Glutamatergic neuron (in vitro differentiated cells): ENCODE measurements around the gene POLR3G. TPM values are rescaled to one million over a fixed set of nuclear protein-coding genes. Genes with fewer than 3 reads are reported as not detected.
A peak's percentile ranks its signal among the peaks of the same experiment; 100 is the strongest.

ENCODE experiments used
- DNase-seq: peaks from one replicate; pipeline ENCODE4 v3.0.0; 2022
- H3K27ac Mint-ChIP-seq: one replicate; pipeline ENCODE4 v1.8.0; 2020; ENCODE audit warnings: mild to moderate bottlenecking, mixed read lengths, inconsistent platforms; ENCODE audit not compliant: unreplicated experiment
- H3K27me3 Mint-ChIP-seq: one replicate; pipeline ENCODE4 v1.8.0; 2020; ENCODE audit warnings: mild to moderate bottlenecking, moderate library complexity, mixed read lengths, inconsistent platforms; ENCODE audit not compliant: unreplicated experiment
- H3K36me3 Mint-ChIP-seq: one replicate; pipeline ENCODE4 v1.8.0; 2020; ENCODE audit warnings: mild to moderate bottlenecking, mixed read lengths, inconsistent platforms; ENCODE audit not compliant: unreplicated experiment
- H3K4me1 Mint-ChIP-seq: one replicate; pipeline ENCODE4 v1.8.0; 2020; ENCODE audit warnings: mild to moderate bottlenecking, low read depth, mixed read lengths, inconsistent platforms; ENCODE audit not compliant: unreplicated experiment
- H3K4me3 Mint-ChIP-seq: one replicate; pipeline ENCODE4 v1.8.0; 2020; ENCODE audit warnings: mild to moderate bottlenecking, mixed read lengths, inconsistent platforms; ENCODE audit not compliant: unreplicated experiment
- H3K9me3 Mint-ChIP-seq: one replicate; pipeline ENCODE4 v1.8.0; 2020; ENCODE audit warnings: mild to moderate bottlenecking, moderate library complexity, mixed read lengths, inconsistent platforms; ENCODE audit not compliant: unreplicated experiment
- total RNA-seq: library from RNA; stranded (reverse); fragmentation: NEBNext Ultra II Directional; extraction: Animal tissue kit (Norgen Biotek cat#: 25700); gene quantifications from one replicate; pipeline ENCODE4 v1.2.1, GENCODE V29; 2021; ENCODE audit not compliant: unreplicated experiment
- TF ChIP-seq, protein P1 (sequence below): fragments of 200-600 bp; sonication (generic); IDR thresholded peaks from one replicate; pipeline ENCODE4 v1.5.0; 2021; ENCODE audit not compliant: partially characterized antibody, unreplicated experiment

The POLR3G gene
- total RNA-seq, 1 donor from 2014 or later, result 3.9 TPM

DNA sequence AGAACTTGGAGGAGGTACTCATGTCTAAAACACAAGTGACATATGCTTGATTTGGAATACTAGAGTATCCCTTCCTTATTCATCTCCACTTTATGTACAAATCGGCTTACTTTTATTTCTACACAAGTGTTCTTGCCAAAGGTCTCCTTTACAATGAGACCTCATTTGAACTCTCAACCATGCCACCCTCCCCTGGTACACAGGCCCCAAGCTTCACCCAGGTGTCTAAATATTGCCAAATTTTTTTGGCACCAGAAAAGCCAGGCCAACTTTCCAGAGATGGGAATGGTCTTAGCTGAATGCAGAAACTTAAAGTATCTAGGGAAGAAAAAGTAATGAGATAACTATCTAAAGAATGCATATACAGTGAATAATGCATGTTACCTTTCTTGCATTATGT, 35.8 kb downstream of the POLR3G start:
- DNase-seq, result no peak
- no peak overlapping the region for H3K27ac Mint-ChIP-seq
- no peaks in the 10 kb centered on the region for H3K36me3 Mint-ChIP-seq
- H3K27me3 Mint-ChIP-seq, result no peaks in the 10 kb centered on the region
- no peaks in the 10 kb centered on the region for H3K4me1 Mint-ChIP-seq
- no peaks in the 10 kb centered on the region for H3K9me3 Mint-ChIP-seq
- H3K4me3 Mint-ChIP-seq, result no peak overlapping the region
- TF ChIP-seq, protein P1, sequence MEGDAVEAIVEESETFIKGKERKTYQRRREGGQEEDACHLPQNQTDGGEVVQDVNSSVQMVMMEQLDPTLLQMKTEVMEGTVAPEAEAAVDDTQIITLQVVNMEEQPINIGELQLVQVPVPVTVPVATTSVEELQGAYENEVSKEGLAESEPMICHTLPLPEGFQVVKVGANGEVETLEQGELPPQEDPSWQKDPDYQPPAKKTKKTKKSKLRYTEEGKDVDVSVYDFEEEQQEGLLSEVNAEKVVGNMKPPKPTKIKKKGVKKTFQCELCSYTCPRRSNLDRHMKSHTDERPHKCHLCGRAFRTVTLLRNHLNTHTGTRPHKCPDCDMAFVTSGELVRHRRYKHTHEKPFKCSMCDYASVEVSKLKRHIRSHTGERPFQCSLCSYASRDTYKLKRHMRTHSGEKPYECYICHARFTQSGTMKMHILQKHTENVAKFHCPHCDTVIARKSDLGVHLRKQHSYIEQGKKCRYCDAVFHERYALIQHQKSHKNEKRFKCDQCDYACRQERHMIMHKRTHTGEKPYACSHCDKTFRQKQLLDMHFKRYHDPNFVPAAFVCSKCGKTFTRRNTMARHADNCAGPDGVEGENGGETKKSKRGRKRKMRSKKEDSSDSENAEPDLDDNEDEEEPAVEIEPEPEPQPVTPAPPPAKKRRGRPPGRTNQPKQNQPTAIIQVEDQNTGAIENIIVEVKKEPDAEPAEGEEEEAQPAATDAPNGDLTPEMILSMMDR, result no peak

DNA sequence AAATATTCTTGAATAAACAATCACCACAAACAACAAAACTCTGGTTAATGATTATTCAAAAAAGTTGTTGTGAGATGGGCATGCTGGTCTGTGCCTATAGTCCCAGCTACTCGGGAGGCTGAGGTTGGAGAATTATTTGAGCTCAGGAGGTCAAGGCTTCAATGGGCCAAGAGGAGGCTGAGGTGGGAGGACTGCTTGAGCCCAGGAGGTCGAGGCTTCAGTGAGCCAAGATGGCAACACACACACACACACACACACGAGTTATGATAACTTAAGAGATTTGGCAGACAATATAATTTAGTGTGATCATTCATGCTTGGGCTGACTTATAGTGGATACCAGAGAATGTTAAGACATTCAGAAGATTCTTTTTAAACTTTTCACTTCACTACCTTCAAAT, 39.9 kb downstream of the POLR3G start:
- no peak for DNase-seq
- Mint-ChIP-seq H3K27me3 (no peaks in the 10 kb centered on the region), H3K4me3 (no peak overlapping the region), H3K27ac (no peak overlapping the region), H3K36me3 (no peaks in the 10 kb centered on the region), H3K4me1 (no peaks in the 10 kb centered on the region), H3K9me3 (no peaks in the 10 kb centered on the region)
- TF ChIP-seq, protein P1, result no peak

- DNase-seq, result no peak
- Mint-ChIP-seq H3K4me3 (no peak overlapping the region), H3K4me1 (no peaks in the 10 kb centered on the region), H3K27ac (no peak overlapping the region), H3K36me3 (peaks cover 4% of the 10 kb centered on the region), H3K9me3 (no peaks in the 10 kb centered on the region), H3K27me3 (no peaks in the 10 kb centered on the region)
- TF ChIP-seq, protein P1, result no peak
Observed at GRCh38 chr5:90518661-90519060, 44.0 kb downstream of the POLR3G start.

GRCh38 chr5:90519081-90519480, 44.4 kb downstream of the POLR3G start:
- Mint-ChIP-seq H3K36me3 (peaks cover 4% of the 10 kb centered on the region), H3K27ac (no peak overlapping the region), H3K4me3 (no peak overlapping the region)

GRCh38 chr5:90528601-90529193, 54.0 kb downstream of the POLR3G start:
- Mint-ChIP-seq H3K9me3 (peaks cover 3% of the 10 kb centered on the region), H3K4me3 (peak overlapping the region; percentile 86), H3K27me3 (peaks cover 4% of the 10 kb centered on the region), H3K36me3 (no peaks in the 10 kb centered on the region), H3K4me1 (no peaks in the 10 kb centered on the region), H3K27ac (peak overlapping the region; percentile 13)
- DNase-seq, result no peak
- TF ChIP-seq, protein P1, result no peak

More at GRCh38 chr5:90519081-90519480, 44.4 kb downstream of the POLR3G start:
- TF ChIP-seq, protein P1, result no peak
- Mint-ChIP-seq H3K4me1 (no peaks in the 10 kb centered on the region), H3K9me3 (no peaks in the 10 kb centered on the region), H3K27me3 (no peaks in the 10 kb centered on the region)
- no peak for DNase-seq
